K562 (cell line): Measurements from ENCODE around the gene NUP214. TPM values are rescaled to one million over a fixed set of nuclear protein-coding genes. Genes with fewer than 3 reads are reported as not detected.

ENCODE experiments used
- ARID4B ChIP-seq: sonication (generic); formaldehyde crosslinking; IDR thresholded peaks from 2 replicates; pipeline ENCODE4 v1.8.0; 2022; ENCODE audit warnings: mild to moderate bottlenecking, missing genetic modification reagents
- DIDO1 ChIP-seq: fragments of 450-650 bp; IDR thresholded peaks from 2 replicates; pipeline ENCODE4 v1.6.1; 2016; ENCODE audit warnings: low read depth, missing biosample characterization, missing genetic modification characterization
- FOXA3 ChIP-seq, 2 experiments: fragments of 450-650 bp in 1 of 2; sonication (generic) in 1 of 2; formaldehyde crosslinking; IDR thresholded peaks in 1 of 2; conservative IDR thresholded peaks in 1 of 2; 2 replicates each; pipeline versions ENCODE4 v1.4.0 to v1.8.0; 2020 to 2022; ENCODE audit warnings: mild to moderate bottlenecking in 2 of 2, missing genetic modification reagents in 1 of 2
- FOXO4 ChIP-seq: fragments of 450-650 bp; formaldehyde crosslinking; IDR thresholded peaks from 2 replicates; pipeline ENCODE4 v1.4.0; 2020; ENCODE audit warnings: mild to moderate bottlenecking, moderate library complexity
- HNRNPH1 ChIP-seq: fragments of 200-400 bp; formaldehyde crosslinking; optimal IDR thresholded peaks from 2 replicates; pipeline ENCODE3; 2017; ENCODE audit warnings: low read depth, mild to moderate bottlenecking, low read length, moderate library complexity
- PBX2 ChIP-seq, 2 experiments: IDR thresholded peaks in 1 of 2; conservative IDR thresholded peaks in 1 of 2; 2 replicates each; pipeline ENCODE4 v1.6.1; 2016; ENCODE audit warnings: low read depth in 2 of 2, mild to moderate bottlenecking in 1 of 2, missing compliant biosample characterization in 1 of 2, missing genetic modification characterization in 1 of 2, moderate library complexity in 1 of 2
- PCBP1 ChIP-seq: fragments of 200-400 bp; formaldehyde crosslinking; IDR thresholded peaks from 2 replicates; pipeline ENCODE4 v1.6.1; 2018; ENCODE audit warnings: mild to moderate bottlenecking, low read depth, low read length; ENCODE audit not compliant: poor library complexity, severe bottlenecking
- RUNX1 ChIP-seq: sonication (generic); IDR thresholded peaks from 2 replicates; pipeline ENCODE4 v1.6.1; 2016; ENCODE audit warnings: antibody characterized with exemption, low read depth
- THRB ChIP-seq: fragments of 450-650 bp; formaldehyde crosslinking; conservative IDR thresholded peaks from 2 replicates; pipeline ENCODE4 v1.4.0; 2022; ENCODE audit warnings: mild to moderate bottlenecking, missing genetic modification characterization
- ZNF639 ChIP-seq, 2 experiments: fragments of 200-800 bp in 1 of 2; sonication (Bioruptor generic) in 1 of 2; sonication (generic) in 1 of 2; formaldehyde crosslinking in 1 of 2; IDR thresholded peaks in 1 of 2; conservative IDR thresholded peaks in 1 of 2; 2 replicates each; pipeline versions ENCODE4 v1.5.0 to v1.6.1; 2016 to 2020; ENCODE audit warnings: missing compliant biosample characterization in 1 of 2, missing genetic modification characterization in 1 of 2, missing genetic modification reagents in 1 of 2
- polyA plus RNA-seq, 8 experiments: library from polyadenylated mRNA; depleted of rRNA in 4 of 8; stranded (reverse) in 5 of 8; unstranded in 3 of 8; fragments of >200 nt; fragmentation: Nextera tagmentation in 2 of 8; fragmentation: Illumina TruSeq in 1 of 8; extraction: Ambion mirVana in 2 of 8; extraction: Trizol in 1 of 8; gene quantifications; 2 replicates each; pipeline versions ENCODE4 v1.2.1 to v1.2.3, GENCODE V29; 2011 to 2014; ENCODE audit warnings: inconsistent platforms in 1 of 8, missing spikeins in 1 of 8
- total RNA-seq, 7 experiments: library from RNA; depleted of rRNA in 6 of 7; stranded (reverse); fragments of >200 nt in 6 of 7; fragmentation: Illumina TruSeq in 2 of 7; extraction: Trizol in 2 of 7; gene quantifications; 2 replicates each; pipeline versions ENCODE4 v1.2.1 to v1.2.3, GENCODE V29; 2011 to 2021; ENCODE audit warnings: low replicate concordance in 1 of 7
- TF ChIP-seq, protein P1 (sequence below): sonication (generic); formaldehyde crosslinking; IDR thresholded peaks from 2 replicates; pipeline ENCODE4 v1.8.1; 2023; ENCODE audit warnings: mild to moderate bottlenecking, missing genetic modification reagents

The NUP214 gene
- total and polyA plus RNA-seq, 9 of the 15 experiments (the other 6 are each of a cell fraction or from before 2014, with no cell fraction given), result 56.9 to 332 (median 97.1) TPM

- TF ChIP-seq THRB (CRISPR knock-in tag), result no peak
- no peak for TF ChIP-seq DIDO1 (tag)
- TF ChIP-seq FOXA3 (CRISPR knock-in tag; conservative IDR thresholded peaks at IDR 0.05 in 1 of 2, IDR thresholded peaks at IDR 0.05 in 1 of 2), result no peak
- no peak for TF ChIP-seq RUNX1
- no peak for TF ChIP-seq ZNF639 (CRISPR knock-in tag; conservative IDR thresholded peaks at IDR 0.05 in 1 of 2, IDR thresholded peaks at IDR 0.05 in 1 of 2)
- TF ChIP-seq PBX2 (CRISPR knock-in tag; IDR thresholded peaks at IDR 0.05; ENCODE audit: low read depth), result no peak
- no peak for TF ChIP-seq PBX2 (tag; conservative IDR thresholded peaks at IDR 0.05; ENCODE audit: low read depth)
- TF ChIP-seq ARID4B (CRISPR knock-in tag), result no peak
- no peak for TF ChIP-seq FOXO4 (CRISPR knock-in tag)
- TF ChIP-seq, protein P1, sequence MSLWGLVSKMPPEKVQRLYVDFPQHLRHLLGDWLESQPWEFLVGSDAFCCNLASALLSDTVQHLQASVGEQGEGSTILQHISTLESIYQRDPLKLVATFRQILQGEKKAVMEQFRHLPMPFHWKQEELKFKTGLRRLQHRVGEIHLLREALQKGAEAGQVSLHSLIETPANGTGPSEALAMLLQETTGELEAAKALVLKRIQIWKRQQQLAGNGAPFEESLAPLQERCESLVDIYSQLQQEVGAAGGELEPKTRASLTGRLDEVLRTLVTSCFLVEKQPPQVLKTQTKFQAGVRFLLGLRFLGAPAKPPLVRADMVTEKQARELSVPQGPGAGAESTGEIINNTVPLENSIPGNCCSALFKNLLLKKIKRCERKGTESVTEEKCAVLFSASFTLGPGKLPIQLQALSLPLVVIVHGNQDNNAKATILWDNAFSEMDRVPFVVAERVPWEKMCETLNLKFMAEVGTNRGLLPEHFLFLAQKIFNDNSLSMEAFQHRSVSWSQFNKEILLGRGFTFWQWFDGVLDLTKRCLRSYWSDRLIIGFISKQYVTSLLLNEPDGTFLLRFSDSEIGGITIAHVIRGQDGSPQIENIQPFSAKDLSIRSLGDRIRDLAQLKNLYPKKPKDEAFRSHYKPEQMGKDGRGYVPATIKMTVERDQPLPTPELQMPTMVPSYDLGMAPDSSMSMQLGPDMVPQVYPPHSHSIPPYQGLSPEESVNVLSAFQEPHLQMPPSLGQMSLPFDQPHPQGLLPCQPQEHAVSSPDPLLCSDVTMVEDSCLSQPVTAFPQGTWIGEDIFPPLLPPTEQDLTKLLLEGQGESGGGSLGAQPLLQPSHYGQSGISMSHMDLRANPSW, result 0 out of 2 replicates have a peak, but pooled peaks have one; percentile 62
- TF ChIP-seq PCBP1, result no peak
- no peak for TF ChIP-seq HNRNPH1
Observed at GRCh38 chr9:131206495-131206894, 81.1 kb downstream of the NUP214 start (continued).
